Endodermal cell (in vitro differentiated cells): ENCODE measurements around the gene KRTAP5-10. TPM values are rescaled to one million over a fixed set of nuclear protein-coding genes. Genes with fewer than 3 reads are reported as not detected.

Experiments
- DNase-seq: peaks from one replicate; pipeline ENCODE4 v3.0.0-alpha.2; 2017
- H3K27ac ChIP-seq: 2 replicates; pipeline ENCODE4 v1.5.1; 2013; ENCODE audit warnings: mild to moderate bottlenecking, low read depth, low read length, moderate library complexity
- H3K27me3 ChIP-seq: 2 replicates; pipeline ENCODE4 v1.6.1; 2013; ENCODE audit warnings: mild to moderate bottlenecking, low read length, moderate library complexity; ENCODE audit not compliant: insufficient read depth, control insufficient read depth, poor library complexity, severe bottlenecking
- H3K36me3 ChIP-seq: 2 replicates; pipeline ENCODE4 v1.7.0; 2013; ENCODE audit warnings: mild to moderate bottlenecking, low read length, moderate library complexity; ENCODE audit not compliant: control insufficient read depth, insufficient read depth
- H3K4me1 ChIP-seq: one replicate; pipeline ENCODE4 v1.7.0; 2013; ENCODE audit warnings: low read length; ENCODE audit not compliant: control insufficient read depth, insufficient read depth
- H3K4me3 ChIP-seq: 2 replicates; pipeline ENCODE4 v1.5.1; 2013; ENCODE audit warnings: mild to moderate bottlenecking, low read length, moderate library complexity
- H3K9ac ChIP-seq: 2 replicates; pipeline ENCODE4 v1.6.1; 2013; ENCODE audit warnings: mild to moderate bottlenecking, low read length, moderate library complexity; ENCODE audit not compliant: poor library complexity, severe bottlenecking; ENCODE audit errors: extremely low read depth
- H3K9me3 ChIP-seq: 2 replicates; pipeline ENCODE4 v1.6.1; 2013; ENCODE audit warnings: mild to moderate bottlenecking, low read length, moderate library complexity; ENCODE audit not compliant: control insufficient read depth
- H3K27ac Mint-ChIP-seq: 2 replicates; pipeline ENCODE4 v1.8.0; 2020; ENCODE audit warnings: mixed read lengths
- H3K27me3 Mint-ChIP-seq: 2 replicates; pipeline ENCODE4 v1.8.0; 2021; ENCODE audit warnings: mild to moderate bottlenecking, mixed read lengths; ENCODE audit not compliant: insufficient read depth
- H3K36me3 Mint-ChIP-seq: 2 replicates; pipeline ENCODE4 v1.8.0; 2020; ENCODE audit warnings: low read depth, mixed read lengths
- H3K4me1 Mint-ChIP-seq: 2 replicates; pipeline ENCODE4 v1.8.0; 2020; ENCODE audit warnings: mixed read lengths
- H3K4me3 Mint-ChIP-seq: 2 replicates; pipeline ENCODE4 v1.8.0; 2020; ENCODE audit warnings: mild to moderate bottlenecking, moderate library complexity, mixed read lengths
- H3K9me3 Mint-ChIP-seq: 2 replicates; pipeline ENCODE4 v1.8.0; 2020; ENCODE audit warnings: mild to moderate bottlenecking, mixed read lengths
- CTCF ChIP-seq: fragments of 200-600 bp; sonication (generic); conservative IDR thresholded peaks from 2 replicates; pipeline ENCODE4 v1.5.0; 2021; ENCODE audit warnings: antibody characterized with exemption, mild to moderate bottlenecking
- WGBS, 2 experiments: methylation state at CpG; one replicate each; pipeline versions ENCODE4 v1.1.5 to v1.1.7; 2013; ENCODE audit warnings: missing lambda C conversion rate in 2 of 2, mixed read lengths in 1 of 2; ENCODE audit not compliant: insufficient coverage in 1 of 2, insufficient read length in 1 of 2; 5-methylcytosine and 5-hydroxymethylcytosine counted together
- long read RNA-seq, 4 experiments: library from polyadenylated mRNA in 2 of 4; library from RNA in 1 of 4; library from capped mRNA in 1 of 4; stranded (forward) in 3 of 4; unstranded in 1 of 4; transcript quantifications; one replicate each; pipeline ENCODE4 v2.0.0, GENCODE V29; 2020 to 2021; ENCODE audit warnings: inconsistent platforms in 1 of 4
- polyA plus RNA-seq, 2 experiments: library from polyadenylated mRNA; stranded (reverse); fragments of 50-300 nt; gene quantifications; one replicate each; pipeline ENCODE4 v1.2.3, GENCODE V29; 2013
- total RNA-seq, 2 donors: library from RNA; stranded (reverse); fragmentation: NEBNext Ultra II Directional in 1 of 2; extraction: Animal tissue kit (Norgen Biotek cat#: 25700) in 1 of 2; gene quantifications; 2 replicates in 1 of 2; 3 replicates in 1 of 2; pipeline ENCODE4 v1.2.1, GENCODE V29; 2021

KRTAP5-10 gene
- under 1 TPM in 1 of 2 donors, not detected in 1; 0.29 TPM for total RNA-seq
- not detected for polyA plus RNA-seq (2013, experiment 1 of 2)
- polyA plus RNA-seq (2013, experiment 2 of 2), result not detected
- long read RNA-seq, experiment 1, result 0 reads
- long read RNA-seq, experiment 2, result 0 reads
- long read RNA-seq, experiment 3, result 0 reads
- long read RNA-seq, experiment 4, partial matches to known transcripts, result 0 of 1 reads
- long read RNA-seq, experiment 4, other reads (novel, unspliced or antisense), result 1 of 1 reads

GRCh38 chr11:71565263-71565662 is at the start of gene KRTAP5-10:
TSS of gene KRTAP5-10 (plus strand) at chr11:71565563. CDS start at chr11:71565588, 25 bp downstream.
- H3K4me1 ChIP-seq, result no peaks in the 10 kb centered on the region
- no peak within 1 kb of the TSS for H3K4me3 Mint-ChIP-seq
- 90 to 100% methylated on average over 2 to 3 of the region's 5 CpGs for WGBS, 2 experiments
- peaks cover 10% of the 10 kb centered on the region for H3K9me3 ChIP-seq
- H3K9ac ChIP-seq, result no peak within 1 kb of the TSS
- H3K36me3 Mint-ChIP-seq, result no peaks in the 10 kb centered on the region
- H3K27me3 ChIP-seq, result no peaks in the 10 kb centered on the region
- H3K27ac Mint-ChIP-seq, result no peak within 1 kb of the TSS
- no peak for DNase-seq
- peaks cover 9% of the 10 kb centered on the region for H3K4me1 Mint-ChIP-seq
- H3K36me3 ChIP-seq, result no peaks in the 10 kb centered on the region
- no peak within 1 kb of the TSS for H3K4me3 ChIP-seq
- no peak within 1 kb of the TSS for H3K27ac ChIP-seq
- peaks cover 14% of the 10 kb centered on the region for H3K9me3 Mint-ChIP-seq
- TF ChIP-seq CTCF, result no peak
- peaks cover 14% of the 10 kb centered on the region for H3K27me3 Mint-ChIP-seq

GRCh38 chr11:71518506-71519471 is 46.6 kb upstream of the KRTAP5-10 start:
- WGBS, 2 experiments, result 96 to 98% methylated on average over 24 to 53 of the region's 55 CpGs
- Histone ChIP-seq H3K27ac (no peak overlapping the region), H3K4me3 (no peak overlapping the region), H3K36me3 (no peaks in the 10 kb centered on the region), H3K27me3 (no peaks in the 10 kb centered on the region), H3K4me1 (no peaks in the 10 kb centered on the region), H3K9ac (no peak overlapping the region), H3K9me3 (no peaks in the 10 kb centered on the region)
- peaks cover 7% of the 10 kb centered on the region for H3K9me3 Mint-ChIP-seq
- TF ChIP-seq CTCF, result no peak
- no peak for DNase-seq
- no peaks in the 10 kb centered on the region for H3K36me3 Mint-ChIP-seq
- H3K27me3 Mint-ChIP-seq, result no peaks in the 10 kb centered on the region
- no peaks in the 10 kb centered on the region for H3K4me1 Mint-ChIP-seq
- no peak overlapping the region for H3K27ac Mint-ChIP-seq
- H3K4me3 Mint-ChIP-seq, result no peak overlapping the region

GRCh38 chr11:71519546-71519945 is 45.8 kb upstream of the KRTAP5-10 start:
- no peak overlapping the region for H3K9ac ChIP-seq

More at GRCh38 chr11:71519546-71519945, 45.8 kb upstream of the KRTAP5-10 start:
- 91 to 92% methylated on average over 7 to 10 of the region's 10 CpGs for WGBS, 2 experiments
- Histone ChIP-seq H3K36me3 (no peaks in the 10 kb centered on the region), H3K9me3 (no peaks in the 10 kb centered on the region), H3K27me3 (no peaks in the 10 kb centered on the region), H3K4me3 (no peak overlapping the region), H3K4me1 (no peaks in the 10 kb centered on the region), H3K27ac (no peak overlapping the region)
- Mint-ChIP-seq H3K9me3 (peaks cover 4% of the 10 kb centered on the region), H3K27ac (no peak overlapping the region), H3K27me3 (no peaks in the 10 kb centered on the region), H3K4me1 (no peaks in the 10 kb centered on the region), H3K36me3 (no peaks in the 10 kb centered on the region), H3K4me3 (no peak overlapping the region)
- DNase-seq, result no peak
- TF ChIP-seq CTCF, result no peak
